Activated CD4-positive, alpha-beta T cell treated with anti-CD3 and anti-CD28 coated beads, Interleukin-2, amount 50 U/mL, for 4 hours (primary cell): Measurements from ENCODE around the gene ANKRD33.

Source experiments
- DNase-seq, 2 experiments: peaks; one replicate each; pipeline ENCODE4 v3.0.0-alpha.2; 2020

Gene ANKRD33

GRCh38 chr12:51863363-51863932 lies 24.5 kb upstream of the ANKRD33 start:
- no peak for DNase-seq

- no peak for DNase-seq
Measured at GRCh38 chr12:51863933-51864832, 23.7 kb upstream of the ANKRD33 start.

DNA sequence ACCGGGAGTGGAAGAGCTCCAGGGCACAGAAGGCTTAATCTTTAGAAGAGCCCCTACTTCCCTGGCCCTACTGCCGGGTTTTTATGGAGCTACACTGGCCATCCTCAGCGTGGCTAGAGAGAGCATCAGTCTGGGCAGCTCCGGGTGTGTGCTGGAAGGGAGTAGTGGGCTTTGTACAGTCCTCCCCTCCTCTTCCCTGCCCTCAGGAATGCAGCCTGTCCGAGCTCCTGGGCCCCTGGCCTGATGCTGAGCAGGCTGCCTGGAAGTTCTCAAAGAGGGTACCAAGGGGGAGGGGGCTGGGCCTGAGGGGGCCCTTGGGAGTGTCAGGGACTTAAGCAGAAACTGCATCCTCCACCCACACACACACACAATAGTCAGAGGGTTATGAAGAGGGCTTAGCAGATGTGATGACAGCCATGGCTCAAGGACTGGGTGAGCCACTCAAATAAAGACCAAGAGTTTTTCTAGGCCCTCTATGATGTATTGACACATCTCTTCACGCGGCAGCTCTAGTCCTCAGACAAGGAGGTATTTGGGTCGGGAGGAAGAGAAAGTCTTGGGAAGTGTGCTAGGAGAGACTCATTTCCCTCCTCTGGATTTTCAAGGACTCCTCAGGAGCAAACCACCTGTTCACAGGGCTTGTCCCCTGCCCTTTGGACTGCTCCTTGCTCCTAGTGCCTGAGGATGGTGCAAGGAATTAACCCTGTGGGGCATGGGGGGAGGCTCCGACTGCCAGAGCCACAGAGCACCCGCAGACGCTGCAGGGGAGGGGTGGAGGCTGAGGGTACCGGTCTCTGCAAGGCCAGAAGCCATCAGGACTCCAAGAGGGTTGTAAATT lies 22.9 kb upstream of the ANKRD33 start:
- DNase-seq: no peak

- no peak for DNase-seq
Measured at GRCh38 chr12:51865757-51866270, 22.1 kb upstream of the ANKRD33 start.

DNA sequence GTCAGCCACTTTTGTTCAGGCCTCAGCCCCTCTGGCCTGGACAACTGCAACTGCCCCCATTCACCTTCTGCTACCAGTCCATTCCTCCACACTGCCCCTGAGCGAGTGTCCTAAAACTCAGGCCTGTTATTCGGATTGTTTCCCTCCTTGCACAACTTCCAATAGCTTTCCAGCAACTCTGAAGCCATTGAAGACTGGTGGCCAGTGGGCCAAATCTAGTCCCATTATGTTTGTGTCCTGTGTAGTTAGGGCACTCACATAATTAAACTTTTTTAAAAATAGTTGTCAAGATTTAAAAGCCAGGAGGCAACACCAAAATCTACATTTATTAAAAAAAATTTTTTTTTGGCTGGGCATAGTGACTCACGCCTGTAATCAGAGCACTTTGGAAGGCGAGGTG lies 21.6 kb upstream of the ANKRD33 start:
- DNase-seq: no peak

GRCh38 chr12:51866762-51867161 lies 21.1 kb upstream of the ANKRD33 start:
- no peak for DNase-seq

GRCh38 chr12:51867371-51867770 lies 20.5 kb upstream of the ANKRD33 start:
- no peak for DNase-seq

DNA sequence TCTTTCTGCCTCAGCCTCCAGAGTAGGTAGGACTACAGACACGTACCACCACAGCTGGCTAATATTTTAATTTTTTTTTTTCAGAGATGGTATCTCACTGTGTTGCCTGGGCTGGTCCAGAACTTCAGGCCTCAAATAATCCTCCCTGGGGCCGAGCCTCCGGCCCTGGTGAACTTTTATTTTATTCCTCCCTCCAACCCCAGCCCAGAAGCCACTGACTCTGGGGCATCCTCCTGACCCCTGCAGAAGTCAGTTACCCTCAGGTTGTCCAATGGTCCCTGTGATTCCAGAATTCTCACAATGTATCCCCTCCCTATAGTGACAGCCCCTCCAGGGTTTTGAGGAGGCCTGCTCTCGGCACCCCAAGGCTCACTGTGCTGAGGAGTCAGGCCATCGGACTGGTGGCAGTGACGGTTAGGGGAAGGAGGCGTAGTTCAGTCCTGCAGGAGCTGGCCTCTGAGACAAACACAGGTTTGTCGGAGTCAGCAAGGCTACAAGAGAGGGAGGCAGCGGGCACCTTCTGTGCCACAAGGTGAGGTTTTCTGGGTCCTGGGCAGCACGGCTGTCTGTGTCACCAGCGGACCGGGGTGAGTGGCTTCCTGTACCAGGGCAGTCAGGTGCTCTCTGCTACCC lies 20.0 kb upstream of the ANKRD33 start:
- DNase-seq: no peak

- no peak for DNase-seq
Measured at GRCh38 chr12:51868821-51869495, 18.9 kb upstream of the ANKRD33 start.

DNA sequence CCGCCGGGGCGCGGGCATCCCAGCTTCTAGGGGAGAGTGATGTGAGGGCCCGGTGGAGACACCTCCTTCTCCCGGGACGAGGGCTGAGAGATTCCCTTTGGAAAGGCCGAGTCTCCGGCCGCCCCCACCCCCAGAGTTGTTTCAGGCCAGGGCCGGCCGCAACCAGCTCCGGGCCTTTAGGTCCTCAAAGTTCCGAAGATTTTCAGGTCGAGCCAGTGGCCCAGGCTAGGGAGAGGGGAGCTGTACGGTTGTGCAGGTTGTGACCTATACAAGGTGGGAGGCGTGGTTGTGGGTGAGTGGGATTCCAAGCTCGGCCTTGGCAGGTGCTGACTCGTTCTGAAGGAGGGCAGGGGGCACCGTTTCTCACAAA lies 18.4 kb upstream of the ANKRD33 start:
- no peak for DNase-seq

DNA sequence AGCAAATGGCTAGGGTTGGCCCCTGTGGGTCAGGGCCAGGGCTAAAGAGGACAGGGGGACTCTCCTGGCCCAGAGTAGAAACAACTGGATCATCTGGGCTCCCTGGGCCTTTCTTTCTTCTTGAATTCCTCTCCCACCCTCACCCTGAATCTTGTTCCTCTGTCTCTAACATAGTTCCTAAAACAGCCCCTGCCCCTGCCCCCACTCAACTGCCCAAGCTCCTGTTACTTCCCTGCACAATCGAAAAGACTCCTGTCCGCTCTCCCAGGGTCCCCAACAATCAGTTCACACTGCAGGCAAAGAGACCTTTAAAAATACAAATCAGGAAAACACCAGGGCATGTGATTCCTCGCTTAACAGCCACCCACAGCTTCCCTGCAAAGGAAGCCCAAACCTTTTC lies 18.0 kb upstream of the ANKRD33 start:
- no peak for DNase-seq

- DNase-seq: no peak
Measured at GRCh38 chr12:51870504-51870903, 17.4 kb upstream of the ANKRD33 start.

DNA sequence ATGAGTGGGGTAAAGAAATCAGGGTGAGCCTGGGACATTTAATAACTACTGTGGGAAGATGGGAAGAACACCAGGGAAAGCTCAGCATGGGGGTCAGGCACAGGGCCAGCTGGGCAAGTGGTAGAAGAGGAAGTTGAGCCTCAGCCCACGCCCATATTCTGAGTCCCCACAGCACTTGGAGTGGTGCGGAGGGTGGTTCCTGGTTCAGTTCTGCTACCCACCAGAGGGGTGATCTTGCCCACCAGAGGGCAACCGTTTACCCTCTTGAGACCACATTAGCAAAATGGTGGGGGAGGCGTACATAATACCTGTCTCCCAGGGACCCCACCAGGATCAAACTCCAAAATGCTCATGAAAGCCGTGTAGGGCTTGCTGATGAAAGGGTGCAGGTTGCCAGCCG lies 16.8 kb upstream of the ANKRD33 start:
- no peak for DNase-seq

DNA sequence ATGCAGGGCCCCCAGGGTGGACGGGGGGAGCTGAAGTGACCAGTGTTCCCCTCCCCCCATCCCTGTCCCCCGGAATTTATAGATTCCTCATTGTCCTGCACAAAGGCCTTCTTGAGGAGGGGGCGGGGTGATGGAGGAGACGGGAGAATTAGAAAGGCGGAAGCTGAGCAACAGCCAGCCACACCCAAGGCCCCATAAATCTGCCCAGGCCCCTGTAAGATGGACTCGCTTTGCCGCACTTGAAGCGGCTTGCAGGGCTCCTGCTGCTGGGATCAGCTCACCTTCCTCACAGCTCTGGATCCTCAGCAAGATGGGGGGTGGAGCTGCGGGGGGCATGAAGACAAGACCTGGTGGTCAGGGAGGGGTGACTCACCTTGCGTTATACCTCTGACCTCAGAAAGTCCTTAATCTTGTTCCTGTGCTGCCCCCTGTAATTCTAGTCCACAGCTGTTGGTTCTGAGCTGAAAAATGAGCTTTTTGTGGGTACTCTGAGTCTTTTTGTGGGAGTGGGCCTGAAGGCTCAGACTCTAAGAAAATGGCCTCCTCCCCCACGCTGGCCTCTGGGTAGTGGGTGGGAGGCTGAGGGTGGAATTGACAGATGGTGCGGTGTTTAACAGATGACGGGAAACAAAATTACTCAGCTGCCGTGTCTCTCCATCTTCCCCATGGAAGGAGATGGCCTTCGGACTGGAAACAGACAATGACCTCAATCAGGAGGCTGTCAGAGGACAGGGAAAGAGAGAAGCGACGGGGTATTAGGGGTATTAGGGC lies 15.8 kb upstream of the ANKRD33 start:
- DNase-seq: no peak

GRCh38 chr12:51872689-51872981 lies 15.3 kb upstream of the ANKRD33 start:
- no peak for DNase-seq

DNA sequence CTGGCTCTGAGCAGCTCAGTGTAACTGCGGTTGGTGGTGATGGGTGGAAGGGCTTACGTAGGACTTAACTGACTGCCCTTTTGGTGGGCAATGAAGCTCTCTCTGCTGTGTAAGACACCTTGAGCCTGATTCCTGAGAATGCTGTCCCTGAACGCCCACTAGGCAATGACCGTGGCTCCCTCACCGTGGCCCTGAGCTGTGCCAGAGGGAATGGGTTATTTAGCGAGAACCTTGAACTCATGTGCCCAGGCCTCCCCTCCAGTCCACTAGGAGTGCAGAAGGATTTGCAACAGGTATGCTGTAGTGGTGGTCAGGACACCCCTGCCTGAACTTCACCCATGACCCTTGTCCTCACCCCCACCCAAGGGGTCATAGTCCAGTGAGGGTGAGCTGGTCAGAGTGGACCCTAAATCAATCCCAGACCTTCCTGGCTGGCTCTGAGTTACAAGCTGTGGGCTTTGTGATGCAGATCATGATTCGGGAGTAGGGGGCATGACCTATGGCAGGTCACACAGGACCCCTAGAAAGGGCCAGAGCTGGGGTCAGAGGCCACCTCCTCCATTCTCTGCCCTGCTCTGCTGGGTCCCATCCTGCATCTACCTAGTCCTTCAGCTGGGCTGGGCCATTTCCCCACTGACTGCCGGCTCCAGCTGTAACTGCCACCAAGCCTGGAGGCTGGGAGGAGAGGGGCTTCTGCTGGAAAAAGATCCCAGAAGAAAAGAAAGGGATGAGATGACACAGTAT lies 14.5 kb upstream of the ANKRD33 start:
- DNase-seq: no peak

GRCh38 chr12:51874000-51874399 lies 13.9 kb upstream of the ANKRD33 start:
- DNase-seq: no peak

DNA sequence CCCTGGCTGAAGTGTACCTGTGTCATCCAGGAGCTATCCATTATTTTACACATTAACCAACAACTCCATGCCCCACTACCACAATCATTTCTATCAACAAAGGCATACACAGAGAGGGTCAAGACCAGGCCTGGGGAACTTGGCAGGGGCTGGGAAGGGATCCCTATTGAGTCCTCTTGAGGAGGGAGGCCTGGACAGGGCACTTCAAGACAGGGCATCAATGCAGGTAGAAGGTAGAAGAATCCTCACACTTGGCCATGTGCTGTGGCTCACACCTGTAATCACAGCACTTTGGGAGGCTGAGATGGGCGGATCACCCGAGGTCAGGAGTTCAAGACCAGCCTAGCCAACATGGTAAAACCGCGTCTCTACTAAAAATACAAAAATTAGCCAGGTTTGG lies 13.4 kb upstream of the ANKRD33 start:
- DNase-seq: no peak

GRCh38 chr12:51879102-51879501 lies 8.8 kb upstream of the ANKRD33 start:
- no peak for DNase-seq

DNA sequence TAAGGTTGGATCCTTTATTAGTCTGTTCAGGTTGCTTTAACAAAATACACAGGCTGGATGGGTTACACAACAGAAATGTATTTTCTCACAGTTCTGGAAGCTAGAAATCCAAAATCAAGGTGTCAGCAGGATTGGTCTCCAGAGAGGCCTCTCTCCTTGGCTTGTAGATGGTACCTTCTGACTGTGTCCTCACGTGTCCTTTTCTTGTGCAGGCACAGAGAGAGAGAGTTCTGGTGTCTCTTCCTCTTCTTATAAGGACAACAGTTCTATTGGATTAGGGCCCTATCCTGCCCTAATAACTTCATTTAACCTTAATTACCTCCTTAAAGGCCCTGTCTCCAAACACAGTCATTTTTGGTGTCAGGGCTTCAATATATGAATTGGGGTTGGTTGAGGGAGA lies 4.6 kb upstream of the ANKRD33 start:
- no peak for DNase-seq
